Measurements from ENCODE around the gene IFITM5.

DNA sequence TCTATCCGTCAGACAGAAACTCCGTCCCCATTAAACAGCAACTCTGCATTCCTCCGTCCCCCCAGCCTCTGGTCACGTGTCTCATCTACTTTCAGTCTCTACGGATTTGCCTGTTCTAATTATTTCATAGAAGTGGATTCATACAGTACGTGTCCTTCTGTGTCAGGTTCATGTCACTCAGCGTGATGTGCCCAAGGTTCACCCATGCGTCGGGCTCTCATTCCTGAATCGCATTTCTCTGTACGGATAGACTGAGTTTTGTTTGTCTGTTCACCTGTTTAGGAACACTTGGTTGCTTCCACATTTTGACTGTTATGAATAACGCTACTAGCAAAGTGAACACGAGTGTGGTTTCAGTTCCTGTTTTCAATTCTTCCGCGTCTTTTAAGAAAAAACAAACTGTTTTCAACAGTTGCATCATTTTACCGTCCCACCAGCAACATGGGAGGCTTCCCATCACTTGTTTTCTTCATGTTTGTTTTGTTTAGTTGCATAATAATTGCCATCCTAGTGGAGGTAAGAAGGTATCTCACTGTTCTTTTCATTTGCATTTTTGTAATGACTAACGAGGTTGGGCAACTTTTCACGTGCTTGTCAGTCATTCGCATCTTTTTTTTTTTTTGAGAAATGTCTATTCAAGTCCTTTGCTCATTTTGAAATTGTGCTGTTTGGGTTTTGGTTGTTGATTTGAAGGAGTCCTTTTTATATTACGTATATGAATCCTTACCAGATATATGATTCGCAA is 30.0 kb downstream of the IFITM5 start:
- TF ChIP-seq FOXP2 (optimal IDR thresholded peaks at IDR 0.05; ENCODE audit: borderline replicate concordance, extremely low read depth, extremely low read length, insufficient read depth) (no peak), POLR2AphosphoS5 (IDR thresholded peaks at IDR 0.05; ENCODE audit: low read depth, low read length) (no peak)
- TF ChIP-seq, protein P1, sequence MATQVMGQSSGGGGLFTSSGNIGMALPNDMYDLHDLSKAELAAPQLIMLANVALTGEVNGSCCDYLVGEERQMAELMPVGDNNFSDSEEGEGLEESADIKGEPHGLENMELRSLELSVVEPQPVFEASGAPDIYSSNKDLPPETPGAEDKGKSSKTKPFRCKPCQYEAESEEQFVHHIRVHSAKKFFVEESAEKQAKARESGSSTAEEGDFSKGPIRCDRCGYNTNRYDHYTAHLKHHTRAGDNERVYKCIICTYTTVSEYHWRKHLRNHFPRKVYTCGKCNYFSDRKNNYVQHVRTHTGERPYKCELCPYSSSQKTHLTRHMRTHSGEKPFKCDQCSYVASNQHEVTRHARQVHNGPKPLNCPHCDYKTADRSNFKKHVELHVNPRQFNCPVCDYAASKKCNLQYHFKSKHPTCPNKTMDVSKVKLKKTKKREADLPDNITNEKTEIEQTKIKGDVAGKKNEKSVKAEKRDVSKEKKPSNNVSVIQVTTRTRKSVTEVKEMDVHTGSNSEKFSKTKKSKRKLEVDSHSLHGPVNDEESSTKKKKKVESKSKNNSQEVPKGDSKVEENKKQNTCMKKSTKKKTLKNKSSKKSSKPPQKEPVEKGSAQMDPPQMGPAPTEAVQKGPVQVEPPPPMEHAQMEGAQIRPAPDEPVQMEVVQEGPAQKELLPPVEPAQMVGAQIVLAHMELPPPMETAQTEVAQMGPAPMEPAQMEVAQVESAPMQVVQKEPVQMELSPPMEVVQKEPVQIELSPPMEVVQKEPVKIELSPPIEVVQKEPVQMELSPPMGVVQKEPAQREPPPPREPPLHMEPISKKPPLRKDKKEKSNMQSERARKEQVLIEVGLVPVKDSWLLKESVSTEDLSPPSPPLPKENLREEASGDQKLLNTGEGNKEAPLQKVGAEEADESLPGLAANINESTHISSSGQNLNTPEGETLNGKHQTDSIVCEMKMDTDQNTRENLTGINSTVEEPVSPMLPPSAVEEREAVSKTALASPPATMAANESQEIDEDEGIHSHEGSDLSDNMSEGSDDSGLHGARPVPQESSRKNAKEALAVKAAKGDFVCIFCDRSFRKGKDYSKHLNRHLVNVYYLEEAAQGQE (IDR thresholded peaks at IDR 0.05; ENCODE audit: insufficient read depth in 1 of 2, low read depth in 2 of 2, low read length in 2 of 2), result no peak

Measured in PFSK-1 (cell line).